SKM-1 (cell line): Measurements from ENCODE around the gene PGGHG.
"Not testable (repeated sequence)": the region's sequence is repeated elsewhere in the genome, so short reads cannot be mapped to it uniquely, and the experiment has no call there.

Experiments
- DNase-seq: peaks from one replicate; lab custom pipeline; 2025; ENCODE audit not compliant: unreplicated experiment; lab: John Stamatoyannopoulos, UW

PGGHG gene

GRCh38 chr11:285021-285893 lies 3.7 kb upstream of the PGGHG start:
- DNase-seq: no peak

GRCh38 chr11:285894-286220 lies 3.1 kb upstream of the PGGHG start:
- DNase-seq: no peak

- DNase-seq: not testable (repeated sequence)
Observed at GRCh38 chr11:286977-287820, 1.7 kb upstream of the PGGHG start.

- no peak for DNase-seq
Observed at GRCh38 chr11:287821-288477, 977 bp upstream of the PGGHG start.

- no peak for DNase-seq
Observed at GRCh38 chr11:289398-289711, 429 bp downstream of the PGGHG start.

GRCh38 chr11:289712-290620 lies 1.0 kb downstream of the PGGHG start:
- DNase-seq: no peak

- no peak for DNase-seq
Observed at GRCh38 chr11:290621-291231, 1.8 kb downstream of the PGGHG start.

GRCh38 chr11:291281-292210 lies 2.6 kb downstream of the PGGHG start:
- no peak for DNase-seq

GRCh38 chr11:292211-293121 lies 3.5 kb downstream of the PGGHG start:
- DNase-seq: no peak

- no peak for DNase-seq
Observed at GRCh38 chr11:293271-293851, 4.4 kb downstream of the PGGHG start.

GRCh38 chr11:293852-294661 lies 5.1 kb downstream of the PGGHG start:
- no peak for DNase-seq

- no peak for DNase-seq
Observed at GRCh38 chr11:294780-295179, 5.9 kb downstream of the PGGHG start.

- DNase-seq: no peak
Observed at GRCh38 chr11:295351-296170, 6.6 kb downstream of the PGGHG start.

GRCh38 chr11:296171-297050 lies 7.5 kb downstream of the PGGHG start:
- DNase-seq: no peak

GRCh38 chr11:297051-297585 lies 8.2 kb downstream of the PGGHG start:
- DNase-seq: no peak
